Karpas-422 (cell line): ENCODE results near the gene TAGLN. TPM values are rescaled to one million over a fixed set of nuclear protein-coding genes. Genes with fewer than 3 reads are reported as not detected.
"Not testable (repeated sequence)": the region's sequence is repeated elsewhere in the genome, so short reads cannot be mapped to it uniquely, and the experiment has no call there.

Experiments
- DNase-seq: peaks from one replicate; pipeline ENCODE4 v3.0.0-alpha.2; 2015
- H2AFZ ChIP-seq: fragments of 200-600 bp; sonication (generic); 2 replicates; pipeline ENCODE4 v1.6.1; 2014; ENCODE audit warnings: antibody characterized with exemption, low read length, mixed read lengths
- H3K27ac ChIP-seq: fragments of 200-600 bp; sonication (generic); 2 replicates; pipeline ENCODE4 v1.5.1; 2014; ENCODE audit warnings: mild to moderate bottlenecking, low read length, moderate library complexity
- H3K27me3 ChIP-seq: fragments of 200-600 bp; sonication (generic); 2 replicates; pipeline ENCODE4 v1.6.1; 2014; ENCODE audit warnings: low read length, mixed read lengths
- H3K36me3 ChIP-seq: fragments of 200-600 bp; sonication (generic); 2 replicates; pipeline ENCODE4 v1.6.1; 2014; ENCODE audit warnings: low read length, mixed read lengths; ENCODE audit not compliant: insufficient read depth
- H3K4me1 ChIP-seq: fragments of 200-600 bp; sonication (generic); 2 replicates; pipeline ENCODE4 v1.6.1; 2014; ENCODE audit warnings: mild to moderate bottlenecking, low read length, mixed read lengths
- H3K4me2 ChIP-seq: fragments of 200-600 bp; sonication (generic); 2 replicates; pipeline ENCODE4 v1.6.1; 2014; ENCODE audit warnings: low read length, low read depth, mild to moderate bottlenecking; ENCODE audit not compliant: poor library complexity, severe bottlenecking
- H3K4me3 ChIP-seq: fragments of 200-600 bp; sonication (generic); 2 replicates; pipeline ENCODE4 v1.5.1; 2014; ENCODE audit warnings: mild to moderate bottlenecking, antibody characterized with exemption, low read length, mixed read lengths
- H3K79me2 ChIP-seq: fragments of 200-600 bp; sonication (generic); 2 replicates; pipeline ENCODE4 v1.6.1; 2014; ENCODE audit warnings: mild to moderate bottlenecking, low read length, mixed read lengths
- H3K9ac ChIP-seq: fragments of 200-600 bp; sonication (generic); 2 replicates; pipeline ENCODE4 v1.6.0; 2014; ENCODE audit warnings: low read length
- H3K9me2 ChIP-seq: fragments of 200-600 bp; sonication (generic), shearing (Covaris generic); replicated peaks from 2 replicates; pipeline ENCODE4 v1.6.0; 2014; ENCODE audit warnings: mild to moderate bottlenecking, low read length, moderate library complexity; ENCODE audit not compliant: insufficient read depth
- H3K9me3 ChIP-seq: fragments of 300-700, 200-600 bp; sonication (generic); 2 replicates; pipeline ENCODE4 v1.6.1; 2014; ENCODE audit warnings: low read length, mixed read lengths
- H4K20me1 ChIP-seq: fragments of 200-600 bp; sonication (generic); 2 replicates; pipeline ENCODE4 v1.6.1; 2014; ENCODE audit warnings: mild to moderate bottlenecking, antibody characterized with exemption, low read length, low read depth; ENCODE audit not compliant: insufficient read depth
- total RNA-seq: library from RNA; depleted of rRNA; stranded (reverse); fragments of >200 nt; shearing (Covaris generic); gene quantifications from 2 replicates; pipeline ENCODE4 v1.2.3, GENCODE V29; 2014; ENCODE audit warnings: low replicate concordance

Gene TAGLN
- total RNA-seq, 1 experiment from 2014 or later = 3.3 TPM

- H3K4me1 ChIP-seq = no peaks in the 10 kb centered on the region
- H2AFZ ChIP-seq = no peak overlapping the region
- H3K4me3 ChIP-seq = no peak overlapping the region
- no peaks in the 10 kb centered on the region for H3K36me3 ChIP-seq
- peak; percentile 21 for DNase-seq
- H4K20me1 ChIP-seq = no peaks in the 10 kb centered on the region
- H3K4me2 ChIP-seq = no peak overlapping the region
- H3K9me2 ChIP-seq = no peaks in the 10 kb centered on the region
- no peaks in the 10 kb centered on the region for H3K79me2 ChIP-seq
- H3K27me3 ChIP-seq = no peaks in the 10 kb centered on the region
- H3K27ac ChIP-seq = no peak overlapping the region
- H3K9me3 ChIP-seq = no peaks in the 10 kb centered on the region
- H3K9ac ChIP-seq = no peak overlapping the region
Measured at GRCh38 chr11:117204283-117205080, 5.3 kb downstream of the TAGLN start.

DNA sequence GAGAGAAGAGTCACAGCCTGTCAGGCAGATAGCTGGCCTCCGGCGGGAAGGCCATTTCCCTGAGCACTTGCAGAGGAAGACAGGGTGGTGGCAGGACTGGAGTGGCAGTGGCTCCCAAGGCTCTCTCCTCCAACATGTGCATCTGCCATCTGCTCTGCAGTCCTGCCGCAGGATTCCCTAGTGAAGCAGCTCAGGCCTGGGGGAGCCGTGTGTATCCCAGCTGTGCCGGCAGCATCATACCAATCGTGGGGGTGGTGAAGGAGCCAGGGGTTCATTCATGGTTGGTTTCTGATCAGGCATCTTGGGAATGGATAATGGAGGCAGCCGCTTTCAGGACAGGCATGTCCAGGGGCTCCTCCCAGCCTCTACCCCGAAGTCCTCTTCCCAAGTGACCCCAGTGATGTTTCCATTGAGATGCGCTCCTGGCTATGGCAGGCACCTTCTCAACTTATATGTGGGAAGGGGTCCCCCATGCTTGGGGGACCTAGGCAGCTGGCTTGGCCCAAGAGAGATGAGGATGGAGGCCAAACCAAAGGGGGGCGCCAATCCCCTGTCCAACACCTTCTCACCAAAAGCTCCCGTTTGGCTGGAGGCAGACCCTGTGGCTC, 6.1 kb downstream of the TAGLN start:
- Histone ChIP-seq H3K9ac (no peak overlapping the region), H3K27me3 (no peaks in the 10 kb centered on the region), H3K9me3 (no peaks in the 10 kb centered on the region), H3K4me3 (no peak overlapping the region), H3K79me2 (no peaks in the 10 kb centered on the region), H3K9me2 (no peaks in the 10 kb centered on the region), H4K20me1 (no peaks in the 10 kb centered on the region), H3K27ac (no peak overlapping the region), H3K4me1 (no peaks in the 10 kb centered on the region), H3K4me2 (no peak overlapping the region), H2AFZ (no peak overlapping the region), H3K36me3 (no peaks in the 10 kb centered on the region)
- DNase-seq = no peak

DNA sequence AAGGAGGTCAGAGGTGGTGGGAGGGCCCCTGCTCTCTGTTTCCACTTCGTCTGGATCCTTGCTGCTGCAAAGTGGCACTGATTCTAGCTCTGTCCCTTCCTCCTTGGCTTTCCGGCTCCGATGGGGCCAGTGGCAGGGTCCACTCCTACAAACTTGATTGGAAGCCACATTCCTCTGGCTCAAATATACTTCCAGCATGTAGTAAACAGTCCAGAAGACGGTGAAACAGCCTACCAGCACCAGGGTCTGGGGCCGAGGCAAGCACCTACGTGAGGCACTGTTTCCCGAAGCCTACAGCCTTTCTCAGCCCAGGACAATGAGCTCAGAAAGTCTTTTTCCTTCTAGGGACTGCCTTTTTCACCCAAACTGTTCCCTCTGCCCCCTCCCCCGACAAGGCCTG, 6.9 kb downstream of the TAGLN start:
- not testable (repeated sequence) for H3K79me2 ChIP-seq, H3K4me3 ChIP-seq, H3K27ac ChIP-seq, H3K9me3 ChIP-seq, H3K9me2 ChIP-seq, H3K27me3 ChIP-seq, H3K4me2 ChIP-seq, H3K9ac ChIP-seq, H4K20me1 ChIP-seq, H3K4me1 ChIP-seq, DNase-seq, H2AFZ ChIP-seq, H3K36me3 ChIP-seq

- H3K4me1 ChIP-seq, H3K79me2 ChIP-seq, H3K4me2 ChIP-seq, H4K20me1 ChIP-seq, H3K9me3 ChIP-seq, H3K9ac ChIP-seq, H3K9me2 ChIP-seq, H3K4me3 ChIP-seq, DNase-seq, H3K27me3 ChIP-seq, H3K27ac ChIP-seq, H2AFZ ChIP-seq, H3K36me3 ChIP-seq: not testable (repeated sequence)
Measured at GRCh38 chr11:117206859-117207258, 7.7 kb downstream of the TAGLN start.

DNA sequence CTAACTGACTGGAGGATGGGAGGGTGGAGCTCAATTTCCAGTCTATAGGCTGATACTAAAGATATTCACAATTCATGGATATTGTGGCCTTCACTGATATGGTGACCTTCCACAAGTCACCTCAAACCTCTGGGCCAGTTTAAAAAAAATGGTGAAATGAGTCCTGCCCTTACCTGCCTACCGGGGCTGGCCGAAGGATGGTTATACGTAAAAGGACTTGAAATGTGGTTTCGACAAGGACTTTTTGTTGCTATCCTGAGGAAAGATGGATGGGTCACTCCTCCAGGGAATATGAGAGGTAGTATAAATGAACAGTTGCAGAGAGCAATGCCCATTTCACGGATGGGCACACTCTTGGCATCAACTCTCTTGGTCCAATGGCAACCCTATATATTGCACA, 8.3 kb downstream of the TAGLN start:
- H3K9me2 ChIP-seq, H3K27ac ChIP-seq, H3K36me3 ChIP-seq, H3K9me3 ChIP-seq, H3K79me2 ChIP-seq, H3K4me1 ChIP-seq, H4K20me1 ChIP-seq, DNase-seq, H3K4me2 ChIP-seq, H3K9ac ChIP-seq, H2AFZ ChIP-seq, H3K27me3 ChIP-seq, H3K4me3 ChIP-seq: not testable (repeated sequence)

- H3K27ac ChIP-seq, H3K9ac ChIP-seq, H2AFZ ChIP-seq, H3K4me1 ChIP-seq, H3K4me3 ChIP-seq, H3K4me2 ChIP-seq, H3K36me3 ChIP-seq, H3K79me2 ChIP-seq, H4K20me1 ChIP-seq, H3K27me3 ChIP-seq, H3K9me3 ChIP-seq, H3K9me2 ChIP-seq, DNase-seq: not testable (repeated sequence)
Measured at GRCh38 chr11:117208710-117209109, 9.5 kb downstream of the TAGLN start.

- H3K9ac ChIP-seq, H3K4me2 ChIP-seq, H3K9me2 ChIP-seq, H4K20me1 ChIP-seq, H3K36me3 ChIP-seq, H3K79me2 ChIP-seq, DNase-seq, H3K27me3 ChIP-seq, H3K4me1 ChIP-seq, H3K4me3 ChIP-seq, H2AFZ ChIP-seq, H3K9me3 ChIP-seq, H3K27ac ChIP-seq: not testable (repeated sequence)
Measured at GRCh38 chr11:117209351-117210125, 10.4 kb downstream of the TAGLN start.

GRCh38 chr11:117210620-117211019, 11.4 kb downstream of the TAGLN start:
- no peak overlapping the region for H3K9ac ChIP-seq
- H4K20me1 ChIP-seq = no peaks in the 10 kb centered on the region
- H3K79me2 ChIP-seq = no peaks in the 10 kb centered on the region
- no peak overlapping the region for H3K4me3 ChIP-seq
- no peaks in the 10 kb centered on the region for H3K4me1 ChIP-seq
- no peaks in the 10 kb centered on the region for H3K36me3 ChIP-seq
- no peak overlapping the region for H2AFZ ChIP-seq
- H3K27ac ChIP-seq = no peak overlapping the region
- no peaks in the 10 kb centered on the region for H3K9me2 ChIP-seq
- no peaks in the 10 kb centered on the region for H3K9me3 ChIP-seq
- H3K27me3 ChIP-seq = no peaks in the 10 kb centered on the region
- DNase-seq = no peak
- no peak overlapping the region for H3K4me2 ChIP-seq
